ENCODE data around the gene RECQL.

RECQL gene

GRCh38 chr12:21528953-21529352 lies 27.5 kb upstream of the RECQL start:
- no peak overlapping the region for H3K27ac ChIP-seq (ENCODE audit: low read length)

GRCh38 chr12:21527451-21528180 lies 26.2 kb upstream of the RECQL start:
- no peaks in the 10 kb centered on the region for H3K36me3 ChIP-seq (ENCODE audit: control insufficient read depth, insufficient read depth, low read length)
- no peak for DNase-seq (ENCODE audit: low read depth, low spot score)
- H3K4me3 ChIP-seq (ENCODE audit: low read length) = peak overlapping the region; percentile 68
- no peaks in the 10 kb centered on the region for H3K9me3 ChIP-seq (ENCODE audit: control insufficient read depth, insufficient read depth, low read length)
- no peaks in the 10 kb centered on the region for H3K4me1 ChIP-seq (ENCODE audit: control insufficient read depth, insufficient read depth, low read length)
- H3K27ac ChIP-seq (ENCODE audit: low read length) = no peak overlapping the region
- peaks cover 9% of the 10 kb centered on the region; the same call in 1 of the 2 replicates for H3K27me3 ChIP-seq (ENCODE audit: control insufficient read depth, insufficient read depth, low read length)
- WGBS (ENCODE audit: insufficient coverage, insufficient read length) = no CpG with 5 or more reads among the region's 57 CpGs

More at GRCh38 chr12:21528953-21529352, 27.5 kb upstream of the RECQL start:
- WGBS (ENCODE audit: insufficient coverage, insufficient read length) = no CpG with 5 or more reads among the region's 5 CpGs
- no peak for DNase-seq (ENCODE audit: low read depth, low spot score)
- no peaks in the 10 kb centered on the region for H3K9me3 ChIP-seq (ENCODE audit: control insufficient read depth, insufficient read depth, low read length)
- H3K4me3 ChIP-seq (ENCODE audit: low read length) = no peak overlapping the region
- no peaks in the 10 kb centered on the region for H3K4me1 ChIP-seq (ENCODE audit: control insufficient read depth, insufficient read depth, low read length)
- H3K27me3 ChIP-seq (ENCODE audit: control insufficient read depth, insufficient read depth, low read length) = peaks cover 9% of the 10 kb centered on the region; the same call in 1 of the 2 replicates
- no peaks in the 10 kb centered on the region for H3K36me3 ChIP-seq (ENCODE audit: control insufficient read depth, insufficient read depth, low read length)

- no CpG with 5 or more reads among the region's 12 CpGs for WGBS (ENCODE audit: insufficient coverage, insufficient read length)
- no peaks in the 10 kb centered on the region for H3K9me3 ChIP-seq (ENCODE audit: control insufficient read depth, insufficient read depth, low read length)
- no peak for DNase-seq (ENCODE audit: low read depth, low spot score)
- H3K27me3 ChIP-seq (ENCODE audit: control insufficient read depth, insufficient read depth, low read length) = peaks cover 9% of the 10 kb centered on the region; the same call in 1 of the 2 replicates
- no peaks in the 10 kb centered on the region for H3K36me3 ChIP-seq (ENCODE audit: control insufficient read depth, insufficient read depth, low read length)
- no peaks in the 10 kb centered on the region for H3K4me1 ChIP-seq (ENCODE audit: control insufficient read depth, insufficient read depth, low read length)
- no peak overlapping the region for H3K27ac ChIP-seq (ENCODE audit: low read length)
- peak overlapping the region; percentile 68; the same call in 1 of the 2 replicates for H3K4me3 ChIP-seq (ENCODE audit: low read length)
These were observed 25.4 kb upstream of the RECQL start for GRCh38 chr12:21526721-21527345.

GRCh38 chr12:21526053-21526452 lies 24.6 kb upstream of the RECQL start, which contains the start of gene SPX:
Gene SPX (plus strand): TSS chr12:21526296. CDS start chr12:21526473, 177 bp downstream.
- no peaks in the 10 kb centered on the region for H3K9me3 ChIP-seq (ENCODE audit: control insufficient read depth, insufficient read depth, low read length)
- no peak for DNase-seq (ENCODE audit: low read depth, low spot score)
- H3K27ac ChIP-seq (ENCODE audit: low read length) = no peak within 1 kb of the TSS
- H3K27me3 ChIP-seq (ENCODE audit: control insufficient read depth, insufficient read depth, low read length) = peaks cover 9% of the 10 kb centered on the region; the same call in 1 of the 2 replicates
- WGBS (ENCODE audit: insufficient coverage, insufficient read length) = no CpG with 5 or more reads among the region's 1 CpG
- no peaks in the 10 kb centered on the region for H3K4me1 ChIP-seq (ENCODE audit: control insufficient read depth, insufficient read depth, low read length)
- H3K4me3 ChIP-seq (ENCODE audit: low read length) = peak within 1 kb of the TSS; percentile 68; the same call in 1 of the 2 replicates
- H3K36me3 ChIP-seq (ENCODE audit: control insufficient read depth, insufficient read depth, low read length) = no peaks in the 10 kb centered on the region

GRCh38 chr12:21523148-21523547 lies 21.7 kb upstream of the RECQL start:
- no peaks in the 10 kb centered on the region for H3K4me1 ChIP-seq (ENCODE audit: control insufficient read depth, insufficient read depth, low read length)

GRCh38 chr12:21521541-21521940 lies 20.1 kb upstream of the RECQL start:
- H3K9me3 ChIP-seq (ENCODE audit: control insufficient read depth, insufficient read depth, low read length) = no peaks in the 10 kb centered on the region
- H3K27me3 ChIP-seq (ENCODE audit: control insufficient read depth, insufficient read depth, low read length) = no peaks in the 10 kb centered on the region
- no peak for DNase-seq (ENCODE audit: low read depth, low spot score)
- H3K4me3 ChIP-seq (ENCODE audit: low read length) = no peak overlapping the region
- H3K27ac ChIP-seq (ENCODE audit: low read length) = no peak overlapping the region
- no CpG with 5 or more reads among the region's 1 CpG for WGBS (ENCODE audit: insufficient coverage, insufficient read length)
- no peaks in the 10 kb centered on the region for H3K4me1 ChIP-seq (ENCODE audit: control insufficient read depth, insufficient read depth, low read length)
- H3K36me3 ChIP-seq (ENCODE audit: control insufficient read depth, insufficient read depth, low read length) = no peaks in the 10 kb centered on the region

More at GRCh38 chr12:21523148-21523547, 21.7 kb upstream of the RECQL start:
- Histone ChIP-seq H3K27ac (ENCODE audit: low read length) (no peak overlapping the region), H3K4me3 (ENCODE audit: low read length) (no peak overlapping the region), H3K36me3 (ENCODE audit: control insufficient read depth, insufficient read depth, low read length) (no peaks in the 10 kb centered on the region), H3K27me3 (ENCODE audit: control insufficient read depth, insufficient read depth, low read length) (peaks cover 5% of the 10 kb centered on the region; the same call in 1 of the 2 replicates), H3K9me3 (ENCODE audit: control insufficient read depth, insufficient read depth, low read length) (no peaks in the 10 kb centered on the region)
- no peak for DNase-seq (ENCODE audit: low read depth, low spot score)

- Histone ChIP-seq H3K27me3 (ENCODE audit: control insufficient read depth, insufficient read depth, low read length) (no peaks in the 10 kb centered on the region), H3K9me3 (ENCODE audit: control insufficient read depth, insufficient read depth, low read length) (no peaks in the 10 kb centered on the region), H3K4me1 (ENCODE audit: control insufficient read depth, insufficient read depth, low read length) (no peaks in the 10 kb centered on the region), H3K36me3 (ENCODE audit: control insufficient read depth, insufficient read depth, low read length) (no peaks in the 10 kb centered on the region; the same call in 1 of the 2 replicates), H3K27ac (ENCODE audit: low read length) (no peak overlapping the region), H3K4me3 (ENCODE audit: low read length) (no peak overlapping the region)
- no CpG with 5 or more reads among the region's 3 CpGs for WGBS (ENCODE audit: insufficient coverage, insufficient read length)
- DNase-seq (ENCODE audit: low read depth, low spot score) = no peak
These were observed 17.0 kb upstream of the RECQL start for GRCh38 chr12:21518451-21518850.

- Histone ChIP-seq H3K4me1 (ENCODE audit: control insufficient read depth, insufficient read depth, low read length) (no peaks in the 10 kb centered on the region), H3K36me3 (ENCODE audit: control insufficient read depth, insufficient read depth, low read length) (no peaks in the 10 kb centered on the region; the same call in 1 of the 2 replicates), H3K27ac (ENCODE audit: low read length) (no peak overlapping the region), H3K9me3 (ENCODE audit: control insufficient read depth, insufficient read depth, low read length) (no peaks in the 10 kb centered on the region), H3K27me3 (ENCODE audit: control insufficient read depth, insufficient read depth, low read length) (no peaks in the 10 kb centered on the region), H3K4me3 (ENCODE audit: low read length) (no peak overlapping the region)
- DNase-seq (ENCODE audit: low read depth, low spot score) = no peak
- WGBS (ENCODE audit: insufficient coverage, insufficient read length) = no CpG with 5 or more reads among the region's 2 CpGs
These were observed 14.8 kb upstream of the RECQL start for GRCh38 chr12:21516281-21516680.

- no peaks in the 10 kb centered on the region for H3K9me3 ChIP-seq (ENCODE audit: control insufficient read depth, insufficient read depth, low read length)
- no peaks in the 10 kb centered on the region for H3K4me1 ChIP-seq (ENCODE audit: control insufficient read depth, insufficient read depth, low read length)
- no peaks in the 10 kb centered on the region for H3K27me3 ChIP-seq (ENCODE audit: control insufficient read depth, insufficient read depth, low read length)
- H3K4me3 ChIP-seq (ENCODE audit: low read length) = no peak overlapping the region
- no peak for DNase-seq (ENCODE audit: low read depth, low spot score)
- no peaks in the 10 kb centered on the region for H3K36me3 ChIP-seq (ENCODE audit: control insufficient read depth, insufficient read depth, low read length)
- no peak overlapping the region for H3K27ac ChIP-seq (ENCODE audit: low read length)
- WGBS (ENCODE audit: insufficient coverage, insufficient read length) = no CpG with 5 or more reads among the region's 2 CpGs
These were observed 8.3 kb upstream of the RECQL start for GRCh38 chr12:21509768-21510167.

GRCh38 chr12:21507849-21508248 lies 6.4 kb upstream of the RECQL start:
- Histone ChIP-seq H3K27me3 (ENCODE audit: control insufficient read depth, insufficient read depth, low read length) (no peaks in the 10 kb centered on the region), H3K9me3 (ENCODE audit: control insufficient read depth, insufficient read depth, low read length) (no peaks in the 10 kb centered on the region), H3K4me3 (ENCODE audit: low read length) (no peak overlapping the region), H3K4me1 (ENCODE audit: control insufficient read depth, insufficient read depth, low read length) (no peaks in the 10 kb centered on the region; the same call in none of the 2 replicates), H3K27ac (ENCODE audit: low read length) (no peak overlapping the region), H3K36me3 (ENCODE audit: control insufficient read depth, insufficient read depth, low read length) (no peaks in the 10 kb centered on the region)
- WGBS (ENCODE audit: insufficient coverage, insufficient read length) = no CpG with 5 or more reads among the region's 2 CpGs
- DNase-seq (ENCODE audit: low read depth, low spot score) = no peak

All from iPS DF 6.9 (cell line).